ENCODE results near the gene WASF1.
"Not testable (repeated sequence)": the region's sequence is repeated elsewhere in the genome, so short reads cannot be mapped to it uniquely, and the experiment has no call there.

Gene WASF1

DNA sequence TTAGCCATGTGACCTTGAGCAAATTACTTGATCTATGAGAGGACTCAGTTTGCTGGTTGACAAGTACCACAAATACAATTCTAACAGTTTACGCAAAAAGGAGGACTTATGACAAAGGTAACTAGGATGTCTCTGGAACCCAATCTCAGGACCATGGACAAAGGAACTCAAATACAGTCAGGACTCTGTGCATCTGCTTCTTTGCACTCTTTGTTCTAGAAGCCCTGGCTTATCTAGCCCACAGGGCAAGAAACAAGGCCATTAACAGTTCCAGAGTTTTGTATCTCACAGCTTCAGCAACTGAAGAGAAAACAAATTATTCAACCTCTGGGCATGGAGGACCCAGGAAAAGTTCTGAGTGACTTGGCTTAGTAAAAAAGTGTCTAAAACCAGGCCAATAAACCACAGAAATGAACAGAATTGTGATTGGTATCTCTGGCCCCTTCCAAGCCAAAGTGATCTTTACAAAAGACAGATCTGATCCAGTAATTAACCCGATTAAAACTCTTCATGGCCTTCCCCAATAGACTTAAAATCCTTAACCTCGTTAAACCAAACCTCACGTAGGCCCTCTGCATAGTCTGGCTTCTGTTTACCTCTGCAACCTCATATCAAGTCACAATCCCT, 5.9 kb downstream of the WASF1 start:
- no peak for DNase-seq (ENCODE audit: low read depth)

DNA sequence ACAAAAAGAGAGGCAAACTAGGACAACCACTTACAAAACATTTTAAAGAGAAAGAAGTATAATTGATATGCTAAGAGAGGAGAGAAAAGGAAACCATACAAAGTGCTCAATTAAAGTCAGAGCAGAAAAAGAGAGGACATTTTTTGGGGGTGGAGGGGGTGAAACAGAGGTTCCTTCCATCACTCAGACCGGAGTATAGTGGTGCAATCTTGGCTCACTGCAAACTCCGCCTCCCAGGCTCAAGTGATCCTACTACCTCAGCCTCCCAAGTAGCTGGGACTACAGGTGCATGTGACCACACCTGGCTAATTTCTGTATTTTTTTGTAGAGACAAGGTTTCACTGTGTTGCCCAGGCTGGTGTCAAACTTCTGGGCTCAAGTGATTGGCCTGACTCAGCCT, 9.4 kb downstream of the WASF1 start:
- no peak for DNase-seq (ENCODE audit: low read depth)

DNA sequence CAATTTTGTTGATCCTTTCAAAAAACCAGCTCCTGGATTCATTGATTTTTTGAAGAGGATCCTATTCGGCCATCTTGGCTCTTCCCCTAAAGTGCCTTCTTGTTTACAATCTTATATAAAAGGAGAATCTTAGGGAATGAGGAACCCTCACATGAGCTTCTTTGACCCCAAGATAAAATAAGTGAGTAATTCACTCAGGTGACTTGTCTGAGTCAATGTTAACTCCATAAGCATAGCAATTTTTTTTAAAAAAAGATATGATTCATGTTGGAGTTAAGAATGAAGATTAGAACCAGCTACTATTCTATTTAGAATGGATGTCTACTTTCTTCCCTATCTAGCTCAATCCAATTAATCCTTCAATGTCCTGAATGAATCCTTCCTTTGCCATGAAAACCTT, 21.0 kb downstream of the WASF1 start:
- DNase-seq (ENCODE audit: low read depth) = no peak

DNA sequence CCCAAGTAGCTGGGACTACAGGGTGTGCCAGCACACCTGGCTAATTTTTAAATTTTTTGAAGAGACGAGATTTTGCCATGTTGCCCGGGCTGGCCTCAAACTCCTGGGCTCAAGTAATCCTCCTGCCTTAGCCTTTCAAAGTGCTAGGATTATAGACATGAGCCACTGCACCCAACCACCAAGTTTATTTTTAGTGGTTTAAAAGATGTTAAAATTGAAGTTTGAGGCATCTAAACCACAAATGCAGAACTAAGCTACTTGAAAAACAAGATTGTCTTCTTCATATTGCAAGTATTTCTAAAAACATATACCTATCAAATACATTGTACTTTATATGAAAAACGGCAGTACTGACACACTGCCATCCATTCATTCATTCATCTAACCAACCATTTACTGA, 31.6 kb downstream of the WASF1 start:
- DNase-seq (ENCODE audit: low read depth) = no peak

DNA sequence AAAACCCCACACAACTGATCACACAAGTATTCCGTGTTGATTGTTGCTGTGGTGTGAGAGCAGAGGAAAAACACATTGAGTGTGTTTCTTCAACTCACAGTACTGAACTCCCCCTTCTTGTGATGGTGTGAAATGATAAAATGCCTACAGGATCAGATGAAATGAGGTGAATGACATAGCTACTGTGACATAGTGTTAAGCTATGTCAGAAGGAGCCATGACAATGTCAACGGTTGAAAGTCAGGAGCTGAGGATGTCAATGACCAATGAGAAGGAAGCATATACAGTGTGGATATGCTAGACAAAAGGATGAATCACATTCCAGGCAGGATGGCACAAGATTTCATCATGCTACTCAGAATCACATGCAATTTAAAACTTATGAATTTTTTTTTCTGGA, 38.8 kb downstream of the WASF1 start:
- no peak for DNase-seq (ENCODE audit: low read depth)

DNA sequence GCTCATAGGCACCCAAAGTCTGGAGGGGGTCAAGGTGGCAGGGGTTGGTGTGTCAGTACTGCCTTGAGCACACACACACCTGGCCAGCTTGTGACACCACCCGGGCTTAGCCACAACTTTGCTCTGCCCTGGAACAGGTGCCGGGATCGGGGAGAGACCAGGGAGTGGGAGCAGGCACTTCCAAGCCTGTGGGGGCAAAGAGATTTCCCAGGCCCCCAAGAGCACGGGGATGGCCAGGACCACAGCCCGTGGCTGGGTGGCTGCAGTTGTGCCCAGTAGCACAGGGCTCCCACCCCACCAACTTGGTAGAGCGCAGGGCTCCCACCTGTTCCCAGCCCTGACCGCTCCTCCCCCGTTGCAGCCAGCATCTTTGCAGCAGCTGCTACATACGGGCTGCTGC, 40.4 kb downstream of the WASF1 start:
- no peak for DNase-seq (ENCODE audit: low read depth)

DNA sequence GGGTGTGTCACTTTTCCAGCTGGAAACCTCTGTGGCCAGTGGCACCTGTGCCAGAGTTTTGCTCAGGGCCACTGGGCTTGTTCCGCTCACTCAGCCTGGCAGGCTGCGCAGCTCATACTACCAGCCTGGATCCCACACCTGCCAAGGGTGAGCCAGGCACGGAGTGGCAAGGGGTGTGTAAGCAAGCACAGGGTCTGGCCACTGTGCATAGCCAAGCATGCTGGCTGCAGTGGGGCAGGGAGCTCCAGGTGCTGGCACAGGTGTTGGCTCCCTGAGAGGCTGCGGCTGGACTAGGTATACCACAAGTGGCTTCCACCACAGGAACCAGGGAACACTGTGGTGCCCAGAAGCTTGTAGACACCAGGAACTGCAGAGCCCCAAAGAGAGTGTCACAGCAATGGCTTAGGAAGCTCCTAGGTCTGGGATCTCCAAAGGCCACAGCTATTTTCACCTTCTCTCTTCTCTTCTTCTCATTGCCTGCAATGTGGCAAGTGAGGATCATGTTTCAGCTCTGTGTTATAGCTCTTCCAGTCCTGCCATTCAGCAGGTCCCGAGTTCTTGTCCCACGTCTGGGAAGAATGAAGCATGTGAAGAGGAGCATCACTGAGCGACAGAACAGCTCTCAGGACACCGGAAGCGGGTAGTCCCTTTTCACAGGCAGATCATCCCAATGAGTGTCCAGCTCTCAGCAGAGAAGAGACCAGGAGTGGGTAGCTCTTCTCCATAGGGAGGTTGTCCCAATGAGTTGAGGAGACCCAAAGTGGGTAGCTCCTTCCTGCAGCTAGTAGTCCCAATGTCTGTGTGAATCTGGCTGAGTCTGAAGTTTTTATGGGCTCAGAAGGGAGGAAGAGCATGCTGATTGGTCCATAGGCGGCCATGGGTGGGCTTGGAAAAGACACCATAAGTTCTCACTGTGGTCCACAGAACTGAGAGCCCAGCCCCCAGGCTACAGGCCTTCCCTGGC, 41.3 kb downstream of the WASF1 start:
- no peak for DNase-seq (ENCODE audit: low read depth)

DNA sequence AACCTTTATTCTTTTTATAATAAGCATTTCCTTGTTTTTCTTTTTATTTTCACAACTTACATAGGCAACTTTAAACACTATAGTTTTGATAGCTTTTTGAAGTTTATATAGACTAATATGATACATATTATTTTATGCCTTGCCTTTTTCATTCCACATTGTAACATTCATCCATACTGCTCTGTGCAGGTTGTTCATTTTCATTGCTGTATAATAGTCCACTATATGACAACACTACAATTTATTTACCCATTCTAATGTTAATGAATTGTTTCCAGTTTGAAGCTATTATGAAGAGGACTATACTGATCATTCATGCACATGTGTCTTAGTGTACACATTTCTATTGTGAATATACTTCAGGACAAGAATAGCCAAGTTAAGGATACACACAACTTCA, 49.1 kb downstream of the WASF1 start:
- no peak for DNase-seq (ENCODE audit: low read depth)

DNA sequence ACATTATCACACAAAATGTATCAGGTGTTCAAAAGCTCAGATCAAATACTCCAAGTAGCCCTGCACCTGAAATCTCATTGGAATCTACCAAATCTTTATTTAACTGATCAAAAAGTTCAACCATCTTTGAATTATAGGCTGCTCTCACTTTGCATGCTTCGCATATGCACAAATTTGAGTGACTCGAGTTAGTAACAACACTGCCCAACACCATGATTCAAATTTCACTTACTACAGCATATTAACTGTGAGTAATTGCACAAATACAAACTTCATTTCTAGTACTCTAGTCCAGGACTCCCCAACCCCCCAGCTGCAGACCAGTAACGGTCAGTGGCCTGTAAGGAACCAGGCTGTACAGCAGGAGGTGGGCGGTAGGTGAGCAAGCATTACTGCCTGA, 51.1 kb downstream of the WASF1 start:
- no peak for DNase-seq (ENCODE audit: low read depth)

DNA sequence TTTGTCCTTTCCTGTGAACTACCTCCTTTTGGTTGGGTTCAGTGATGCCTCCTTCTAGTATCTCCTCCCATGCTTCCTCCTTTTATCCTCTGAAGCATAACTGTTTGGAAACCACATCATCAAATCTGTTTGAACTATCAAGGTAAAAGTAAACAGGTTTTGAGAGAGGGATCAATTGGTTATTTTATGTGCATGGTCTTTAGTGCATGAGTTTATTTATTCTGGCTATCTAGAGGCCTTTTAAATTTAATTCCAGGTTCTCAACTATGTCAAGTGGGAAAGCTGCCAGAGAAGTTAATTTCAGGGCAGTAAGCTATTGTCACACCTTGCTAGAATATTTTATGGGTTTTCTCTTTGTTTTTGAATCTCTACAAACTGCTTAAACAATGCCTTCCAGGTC, 54.1 kb downstream of the WASF1 start:
- DNase-seq (ENCODE audit: low read depth) = no peak

DNA sequence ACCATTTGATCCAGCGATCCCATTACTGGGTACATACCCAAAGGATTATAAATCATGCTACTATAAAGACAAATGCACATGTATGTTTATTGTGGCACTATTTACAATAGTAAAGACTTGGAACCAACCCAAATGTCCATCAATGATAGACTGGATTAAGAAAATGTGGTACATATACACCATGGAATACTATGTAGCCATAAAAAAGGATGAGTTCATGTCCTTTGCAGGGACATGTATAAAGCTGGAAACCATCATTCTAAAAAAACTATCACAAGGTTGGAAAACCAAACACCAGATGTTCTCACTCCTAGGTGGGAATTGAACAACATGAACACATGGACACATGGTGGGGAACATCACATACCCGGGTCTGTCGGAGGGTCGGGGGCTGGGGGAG, 57.8 kb downstream of the WASF1 start:
- DNase-seq (ENCODE audit: low read depth) = not testable (repeated sequence)

DNA sequence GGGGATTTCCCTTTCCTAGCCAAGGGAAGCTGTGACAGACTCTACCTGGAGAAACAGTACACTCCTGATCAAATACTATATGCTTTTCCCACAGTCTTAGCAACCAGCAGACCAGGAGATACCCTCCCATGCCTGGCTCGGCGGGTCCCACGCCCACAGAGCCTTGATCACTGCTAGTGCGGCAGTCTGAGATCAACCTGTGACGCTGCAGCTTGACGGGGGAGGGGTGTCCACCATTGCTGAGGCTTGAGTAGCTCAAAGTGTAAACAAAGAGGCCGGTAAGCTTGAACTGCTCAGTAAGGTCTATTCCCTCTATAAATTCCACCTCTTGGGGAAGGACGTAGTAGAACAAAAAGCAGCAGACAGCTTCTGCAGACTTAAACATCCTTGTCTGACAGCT, 63.2 kb downstream of the WASF1 start:
- DNase-seq (ENCODE audit: low read depth) = no peak

DNA sequence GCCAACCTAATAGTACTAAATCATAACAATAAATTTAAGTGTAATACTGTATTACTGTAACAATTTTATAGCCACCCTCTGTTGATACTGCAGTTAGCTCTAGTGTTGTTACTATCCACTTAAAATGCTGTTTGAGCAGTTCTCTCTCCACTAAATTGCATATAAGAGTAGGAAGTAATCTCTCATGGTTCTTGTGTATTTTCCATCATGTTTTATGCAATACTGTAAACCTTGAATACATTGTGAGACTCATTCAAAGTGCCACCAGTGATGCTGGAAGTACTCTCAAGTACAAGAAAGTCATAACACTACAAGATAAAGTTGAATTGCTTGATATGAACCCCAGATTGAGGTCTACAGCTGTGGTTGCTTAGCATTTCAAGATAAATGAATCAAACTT, 65.5 kb downstream of the WASF1 start:
- no peak for DNase-seq (ENCODE audit: low read depth)

DNA sequence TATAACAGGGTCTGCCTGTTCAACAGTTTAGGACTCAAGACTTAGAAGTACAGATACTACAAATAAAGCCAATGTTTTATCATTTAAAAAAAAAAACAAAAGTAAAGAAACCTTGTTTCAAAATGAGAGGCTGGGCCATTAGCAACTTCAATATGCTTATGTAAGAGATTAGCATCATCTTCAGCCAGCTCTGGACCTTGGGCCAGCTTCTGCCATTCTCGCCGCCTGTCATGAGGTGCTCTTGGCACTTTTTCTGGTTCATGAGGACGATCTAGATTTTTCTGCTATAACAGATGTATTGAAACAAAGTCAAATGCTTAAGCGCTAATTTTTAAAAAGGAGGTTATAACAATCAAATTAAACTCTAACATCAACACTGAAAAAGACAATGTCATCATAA, 74.2 kb downstream of the WASF1 start:
- no peak for DNase-seq (ENCODE audit: low read depth)

DNA sequence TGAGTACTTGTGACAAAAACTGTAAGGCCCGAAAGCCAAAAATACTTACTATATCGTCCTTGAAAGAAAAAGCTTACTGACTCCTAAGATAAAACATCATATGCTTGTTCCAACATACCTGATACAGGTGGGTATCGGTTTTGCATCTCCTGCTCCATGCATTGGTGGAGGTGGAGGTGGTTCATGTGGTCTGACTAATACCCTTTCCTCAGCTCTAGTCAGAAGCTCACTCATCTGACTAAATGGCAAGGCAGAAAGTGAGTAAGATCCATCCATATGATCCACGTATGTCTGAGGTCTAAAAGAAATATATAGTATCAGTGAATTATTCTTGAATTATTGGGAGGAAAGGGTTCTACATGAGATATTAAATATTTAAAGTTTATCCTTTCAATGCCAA, 76.2 kb downstream of the WASF1 start:
- no peak for DNase-seq (ENCODE audit: low read depth)

DNA sequence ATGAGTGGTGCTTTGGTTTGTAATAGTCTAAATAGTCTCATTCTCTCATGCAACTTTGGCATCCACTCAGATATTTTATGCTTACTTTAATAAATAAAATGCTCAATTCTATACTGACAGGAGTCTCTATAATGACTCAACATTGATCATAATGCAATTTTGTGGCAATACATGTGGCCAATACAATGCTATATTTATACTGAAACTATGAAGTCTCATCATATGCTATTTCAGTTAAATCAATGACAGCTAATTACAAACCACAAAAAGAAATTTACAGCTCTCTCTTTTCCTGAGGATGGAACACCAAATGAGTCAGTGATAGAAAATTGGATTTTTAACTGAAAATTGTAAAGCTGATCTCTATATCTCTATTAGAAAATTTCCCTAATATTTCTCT, 77.1 kb downstream of the WASF1 start:
- DNase-seq (ENCODE audit: low read depth) = no peak

DNA sequence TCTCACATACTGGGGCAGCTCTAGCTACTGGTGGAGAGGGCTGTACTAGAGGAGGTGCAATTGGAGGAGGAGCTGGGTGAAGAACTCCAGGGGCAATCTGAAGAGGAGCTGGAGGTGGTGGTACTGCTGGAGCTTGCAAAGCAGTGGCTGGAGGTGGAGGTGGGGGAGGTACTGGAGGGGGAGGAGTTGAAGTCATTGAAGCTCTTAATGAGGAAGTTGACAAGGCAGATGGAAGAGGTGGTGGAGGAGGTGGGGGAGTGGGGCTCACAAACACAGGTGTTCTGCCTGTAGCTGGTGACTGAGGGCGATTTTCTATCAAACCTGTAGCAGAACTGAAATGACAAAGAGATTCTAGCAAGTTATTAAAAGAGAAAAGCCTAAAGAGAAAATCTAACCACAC, 77.6 kb downstream of the WASF1 start:
- no peak for DNase-seq (ENCODE audit: low read depth)

DNA sequence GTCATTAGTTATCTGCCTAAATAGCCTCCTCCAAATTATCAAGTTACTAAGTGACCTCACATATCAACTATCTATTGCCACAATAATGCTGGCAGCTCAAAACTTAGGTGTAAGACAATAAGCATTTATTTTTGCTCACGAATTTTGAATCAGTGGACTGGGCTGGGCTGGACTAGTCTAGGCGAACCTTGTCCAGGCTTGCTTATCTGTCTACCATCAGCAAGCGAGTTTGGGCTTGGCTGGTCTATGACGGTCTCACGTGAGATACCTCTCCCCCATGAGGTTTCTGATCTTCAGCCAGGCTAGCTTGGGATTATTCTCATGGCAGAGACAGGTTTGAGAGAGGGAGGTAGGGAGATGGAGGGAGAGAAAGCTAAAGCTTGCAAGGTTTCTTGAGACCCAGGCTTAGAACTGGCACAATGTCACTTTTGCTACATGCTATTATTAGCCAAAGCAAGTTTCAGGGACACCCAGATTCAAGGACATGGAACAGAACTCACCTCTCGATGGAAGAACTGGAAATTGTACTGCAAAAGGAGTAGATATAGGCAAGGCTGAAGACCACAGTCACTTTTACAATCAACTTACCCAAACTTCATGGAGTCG, 80.9 kb downstream of the WASF1 start:
- no peak for DNase-seq (ENCODE audit: low read depth)

DNA sequence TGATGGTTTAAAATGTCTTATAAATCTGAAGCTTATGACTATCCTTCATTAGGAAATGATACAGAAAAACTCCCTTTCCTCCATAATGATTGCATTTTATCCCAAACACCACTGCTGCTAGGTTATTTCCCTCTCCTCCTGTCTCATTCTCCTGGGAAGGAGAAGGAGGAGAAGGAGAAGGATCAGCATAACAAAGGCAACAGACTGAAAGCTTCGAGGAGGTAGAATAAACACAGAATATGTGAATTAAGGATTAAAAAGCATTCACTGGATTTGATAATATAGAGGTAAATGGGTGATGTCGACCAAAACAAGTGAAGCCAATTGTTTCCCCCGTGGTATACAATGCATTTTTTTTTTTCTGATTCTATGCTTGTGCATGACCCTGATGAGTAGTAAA, 82.0 kb downstream of the WASF1 start:
- DNase-seq (ENCODE audit: low read depth) = no peak

DNA sequence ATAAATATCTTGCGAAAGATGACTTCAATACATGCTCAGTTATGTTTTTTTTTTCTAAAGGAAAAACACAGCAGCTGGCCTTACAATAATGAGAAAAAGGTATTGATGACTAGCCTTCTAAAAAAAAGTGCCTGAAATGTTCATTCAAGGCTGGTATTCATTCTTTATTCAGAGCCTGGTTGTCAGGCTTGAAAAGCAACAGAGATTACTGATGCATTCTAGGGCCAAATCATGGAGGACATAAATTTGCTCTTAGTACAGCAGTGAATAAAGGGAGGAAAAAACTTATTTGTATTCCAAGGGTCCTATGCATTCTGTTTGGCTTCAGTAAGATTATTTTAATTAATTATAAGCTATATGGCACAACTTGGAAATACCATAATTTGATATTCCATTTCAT, 83.5 kb downstream of the WASF1 start:
- no peak for DNase-seq (ENCODE audit: low read depth)

DNA sequence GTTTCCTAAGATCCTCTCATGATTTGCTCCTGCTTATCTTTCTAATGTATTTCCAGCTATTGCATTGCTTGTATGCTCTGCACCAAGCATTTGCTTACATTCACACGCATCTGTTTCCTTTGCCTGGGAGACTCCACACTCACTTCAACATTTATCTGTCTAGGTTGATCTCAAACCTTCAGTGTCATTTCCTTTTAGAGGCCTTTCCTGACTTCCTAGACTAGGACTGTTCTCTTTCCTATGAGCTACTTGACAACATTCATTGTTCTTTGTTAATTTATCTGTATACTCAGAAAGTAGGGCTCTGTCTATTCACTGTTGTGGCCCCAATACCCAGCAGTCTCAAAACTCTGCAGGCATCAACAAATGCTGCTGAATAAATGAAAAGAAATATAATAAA, 84.4 kb downstream of the WASF1 start:
- DNase-seq (ENCODE audit: low read depth) = no peak

DNA sequence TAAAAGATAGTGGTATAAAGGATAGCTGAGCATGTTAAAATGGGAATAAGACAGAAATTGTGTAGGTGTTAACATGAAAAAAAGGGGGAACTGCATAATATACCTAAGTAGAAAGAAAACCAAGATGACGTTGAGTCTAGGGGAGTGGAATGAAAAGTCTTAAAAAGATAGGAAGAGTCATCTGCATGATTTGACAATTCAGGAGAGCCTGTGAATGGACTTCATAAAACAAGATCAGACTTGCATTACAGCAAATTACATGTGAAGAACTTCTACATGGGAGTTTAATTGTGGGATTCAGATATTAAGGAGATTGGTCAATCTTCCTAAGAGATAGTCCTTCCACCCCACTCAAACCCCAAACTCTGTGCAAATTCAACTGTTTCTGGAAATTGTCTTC, 85.5 kb downstream of the WASF1 start:
- no peak for DNase-seq (ENCODE audit: low read depth)

DNA sequence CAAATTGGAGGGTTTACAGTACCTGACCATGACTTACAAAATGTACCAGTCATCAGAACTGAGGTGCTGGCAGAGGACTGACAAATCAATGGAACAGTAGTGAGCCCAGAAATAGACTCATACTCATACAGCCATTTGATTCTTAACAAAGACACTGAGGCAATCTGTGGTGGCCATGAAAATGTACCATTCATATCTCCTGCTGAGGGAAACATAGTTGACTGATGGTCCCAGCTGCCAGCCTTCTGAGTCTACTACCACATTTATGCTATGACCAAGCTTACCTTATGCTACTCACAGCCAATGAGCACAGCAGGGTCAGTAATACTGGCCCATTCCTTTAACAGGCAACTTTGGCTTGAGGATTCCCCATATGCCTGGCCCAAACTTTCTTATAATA, 88.6 kb downstream of the WASF1 start:
- DNase-seq (ENCODE audit: low read depth) = no peak

Data from activated T-helper 9 cell treated with anti-CD3 and anti-CD28 coated beads, Interleukin-2, amount 50 U/mL, for 16 hours (primary cell).